GM23248 (cell line): Measurements from ENCODE around the gene RIMS1.

Experiments used
- EZH2 ChIP-seq: fragments of 200-600 bp; sonication (generic); IDR thresholded peaks from 2 replicates; pipeline ENCODE4 v1.6.1; 2018; ENCODE audit warnings: antibody characterized with exemption, mild to moderate bottlenecking; ENCODE audit not compliant: insufficient read depth, poor library complexity, severe bottlenecking
- EZH2phosphoT487 ChIP-seq: fragments of 200-600 bp; sonication (generic); IDR thresholded peaks from 2 replicates; pipeline ENCODE4 v1.6.1; 2018; ENCODE audit warnings: antibody characterized with exemption, moderate library complexity, mild to moderate bottlenecking, low read depth; ENCODE audit not compliant: insufficient read depth

DNA sequence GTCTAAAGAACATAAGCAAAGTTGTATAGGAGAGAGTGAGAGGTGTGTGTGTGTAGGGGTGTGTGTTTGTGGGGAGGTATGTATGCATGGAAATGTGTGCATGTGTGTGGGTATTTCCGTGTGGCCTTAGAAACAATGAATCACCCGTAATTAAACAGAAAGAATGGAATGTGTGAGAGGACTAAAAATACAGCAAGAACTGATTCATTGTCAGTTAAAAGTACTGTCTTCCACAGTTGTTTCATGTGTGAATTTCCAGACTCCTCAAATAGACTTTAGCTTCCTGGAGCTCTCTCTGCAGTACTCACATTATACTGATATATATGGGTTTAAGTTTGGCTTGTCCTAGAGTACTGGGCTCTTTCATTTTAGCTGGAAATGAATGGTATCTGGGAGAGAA is 145.7 kb downstream of the RIMS1 start:
- no peak for TF ChIP-seq EZH2
- no peak for TF ChIP-seq EZH2phosphoT487
